GM19324 (cell line): ENCODE data around the gene ZNF507.
"Not testable (repeated sequence)": the region's sequence is repeated elsewhere in the genome, so short reads cannot be mapped to it uniquely, and the experiment has no call there.

Experiments
- ATAC-seq: cut with Tn5 transposase; IDR thresholded peaks from one replicate; pipeline ENCODE4 v1.9.1; 2021; ENCODE audit warnings: mild to moderate bottlenecking, moderate library complexity; ENCODE audit not compliant: unreplicated experiment, low FRiP score

Gene ZNF507

DNA sequence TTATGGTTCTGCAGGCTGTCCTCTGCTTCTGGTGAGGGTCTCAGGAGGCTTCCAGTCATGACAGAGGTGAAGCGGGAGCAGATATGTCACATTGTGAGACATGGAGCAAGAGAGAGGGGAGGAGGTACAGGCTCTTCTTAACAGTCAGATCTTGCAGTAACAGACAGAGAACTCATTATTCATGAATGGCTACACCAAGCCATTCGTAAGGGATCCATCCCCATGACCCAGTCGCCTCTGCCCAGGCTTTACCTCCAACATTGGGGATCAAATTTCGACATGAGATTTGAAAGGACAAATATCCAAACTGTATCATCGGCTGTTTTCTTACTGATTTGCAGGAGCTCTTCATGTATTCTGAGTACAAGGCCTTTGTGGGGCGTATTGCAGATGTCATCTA lies 21.7 kb downstream of the ZNF507 start:
- no peak for ATAC-seq

DNA sequence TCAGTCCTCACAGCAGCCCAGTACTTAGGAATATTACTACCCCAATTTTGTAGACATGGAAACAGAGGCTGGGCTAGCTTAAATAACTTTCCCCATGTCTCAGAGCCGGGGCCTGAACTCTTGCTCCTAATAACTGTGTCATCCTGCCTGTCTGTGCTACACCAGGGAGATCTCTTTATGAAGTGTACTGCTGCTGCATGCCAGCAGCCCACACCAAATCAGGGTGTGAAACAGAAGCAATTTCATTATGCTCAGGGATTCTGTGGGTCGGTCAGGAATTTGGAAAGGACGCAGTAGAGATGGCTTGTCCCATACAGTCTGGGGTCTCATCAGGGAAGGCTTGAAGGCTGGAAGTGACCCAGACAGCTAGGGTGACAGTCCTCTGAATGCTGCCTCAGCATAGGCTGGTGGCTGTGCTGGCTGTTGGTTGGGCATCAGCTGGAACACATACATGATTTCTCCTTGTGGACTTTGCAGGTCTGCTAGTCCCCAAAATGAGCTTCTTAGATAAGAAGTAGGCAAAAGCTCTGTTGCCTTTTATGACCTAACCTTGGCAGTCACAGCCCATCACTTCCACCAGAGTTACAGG lies 22.6 kb downstream of the ZNF507 start:
- no peak for ATAC-seq

DNA sequence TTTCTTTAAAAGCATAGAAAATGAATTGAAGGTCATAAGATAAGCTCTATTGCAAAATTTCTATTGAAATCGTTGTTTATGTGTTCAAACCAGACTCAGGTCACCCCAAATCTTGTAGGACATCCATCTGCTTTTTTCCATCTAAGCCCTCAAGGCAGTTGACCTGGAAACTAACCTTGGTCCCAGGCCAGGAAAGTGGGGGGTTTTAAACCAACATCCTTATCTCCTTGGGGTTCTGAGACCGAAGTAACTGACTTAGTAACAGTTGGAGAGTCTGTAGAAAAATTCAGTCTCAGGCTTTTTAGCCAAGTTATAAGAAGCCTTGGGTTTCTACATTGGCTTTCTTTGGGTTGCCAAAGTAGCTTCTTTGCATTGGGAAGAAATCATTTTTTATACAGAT lies 23.4 kb downstream of the ZNF507 start:
- ATAC-seq, result no peak

DNA sequence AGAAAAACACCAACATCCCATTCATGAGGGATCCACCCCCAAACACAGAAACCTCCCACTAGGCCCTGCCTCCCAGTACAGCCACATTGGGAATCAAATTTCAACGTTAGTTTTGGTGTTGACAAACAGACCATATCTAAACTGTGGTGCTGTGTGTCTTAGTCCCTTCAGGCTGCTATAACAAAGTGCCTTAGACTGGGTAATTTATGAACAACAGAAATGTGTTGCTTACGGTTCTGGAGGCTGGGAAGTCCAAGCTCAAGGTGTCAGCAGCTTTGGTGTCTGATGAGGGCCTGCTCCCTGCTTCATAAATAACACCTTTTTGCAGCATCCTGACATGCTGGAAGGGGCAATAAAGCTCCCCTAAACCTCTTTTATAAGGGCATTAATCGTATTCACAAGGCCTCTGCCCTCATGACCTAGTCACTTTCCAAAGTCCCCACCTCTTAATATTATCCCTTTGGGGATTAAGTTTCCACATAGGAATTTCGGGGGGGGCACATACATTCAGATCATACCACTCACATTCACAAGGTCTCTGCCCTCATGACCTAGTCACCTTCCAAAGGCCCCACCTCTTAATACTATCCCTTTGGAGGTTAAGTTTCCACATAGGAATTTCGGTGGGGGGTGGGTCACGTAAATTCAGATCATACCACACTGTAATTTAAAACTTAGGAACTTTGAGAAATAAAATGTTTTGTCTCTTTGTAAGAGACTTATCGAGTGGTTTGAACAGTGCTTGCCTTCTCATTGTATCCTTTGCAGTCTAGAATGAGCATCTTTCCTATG lies 27.5 kb downstream of the ZNF507 start:
- ATAC-seq, result no peak

DNA sequence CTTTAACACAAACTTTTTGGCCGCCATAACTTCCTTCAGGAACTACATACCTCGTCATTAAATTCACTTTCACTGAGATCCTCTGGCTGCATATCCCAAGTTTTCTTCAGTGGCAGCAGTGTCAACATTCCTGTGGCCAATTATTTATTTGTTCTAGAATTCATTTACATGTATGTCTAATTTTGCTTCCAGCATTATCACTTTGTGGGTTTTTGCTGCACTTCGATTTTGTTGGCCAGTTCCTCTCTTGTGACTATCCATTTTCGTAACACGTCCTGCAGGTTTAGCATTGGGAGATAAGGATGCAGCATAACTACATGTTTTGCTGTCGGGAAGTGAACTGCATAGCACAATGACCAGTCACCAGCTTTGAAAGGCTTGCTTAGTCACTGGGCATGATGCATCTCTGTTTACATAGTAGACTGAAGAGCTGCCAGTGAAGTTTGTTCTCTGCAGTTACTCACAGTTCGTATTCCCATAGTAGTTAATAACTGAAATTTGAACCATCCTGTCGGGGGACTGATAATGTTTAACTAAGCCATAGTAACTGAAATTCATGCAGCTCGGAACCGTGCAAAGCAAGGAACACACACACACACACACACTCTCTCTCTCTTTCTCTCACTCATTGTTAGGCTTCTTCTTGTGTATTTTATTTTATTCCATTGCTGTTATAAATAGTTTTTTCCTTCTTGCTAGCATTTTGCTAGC lies 28.3 kb downstream of the ZNF507 start:
- ATAC-seq, result no peak

DNA sequence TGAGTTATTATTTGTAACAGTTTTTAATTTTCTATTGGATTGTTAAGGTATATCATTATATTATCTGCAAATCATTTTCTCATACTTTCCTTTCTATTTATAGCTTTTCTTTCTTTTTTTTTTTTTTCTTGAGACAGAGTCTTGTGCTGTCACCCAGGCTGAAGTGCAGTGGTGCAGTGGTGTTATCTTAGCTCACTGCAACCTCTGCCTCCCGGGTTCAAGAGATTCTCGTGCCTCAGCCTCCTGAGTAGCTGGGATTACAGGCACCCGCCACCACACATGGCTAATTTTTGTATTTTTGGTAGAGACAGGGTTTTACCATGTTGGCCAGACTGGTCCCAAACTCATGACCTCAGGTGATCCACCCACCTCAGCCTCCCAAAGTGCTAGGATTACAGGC lies 29.0 kb downstream of the ZNF507 start:
- not testable (repeated sequence) for ATAC-seq

DNA sequence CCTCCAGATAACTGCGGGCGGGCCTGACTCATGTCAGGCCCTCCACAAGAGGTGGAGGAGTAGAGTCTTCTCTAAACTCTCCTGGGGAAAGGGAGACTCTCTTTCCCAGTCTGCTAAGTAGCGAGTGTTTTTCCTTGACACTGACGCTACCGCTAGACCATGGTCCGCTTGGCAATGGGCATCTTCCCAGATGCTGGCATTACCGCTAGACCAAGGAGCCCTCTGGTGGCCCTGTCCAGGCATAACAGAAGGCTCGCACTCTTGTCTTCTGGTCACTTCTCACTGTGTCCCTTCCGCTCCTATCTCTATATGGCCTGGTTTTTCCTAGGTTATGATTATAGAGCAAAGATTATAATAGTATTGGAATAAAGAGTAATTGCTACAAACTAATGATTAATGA lies 31.7 kb downstream of the ZNF507 start:
- ATAC-seq, result not testable (repeated sequence)

DNA sequence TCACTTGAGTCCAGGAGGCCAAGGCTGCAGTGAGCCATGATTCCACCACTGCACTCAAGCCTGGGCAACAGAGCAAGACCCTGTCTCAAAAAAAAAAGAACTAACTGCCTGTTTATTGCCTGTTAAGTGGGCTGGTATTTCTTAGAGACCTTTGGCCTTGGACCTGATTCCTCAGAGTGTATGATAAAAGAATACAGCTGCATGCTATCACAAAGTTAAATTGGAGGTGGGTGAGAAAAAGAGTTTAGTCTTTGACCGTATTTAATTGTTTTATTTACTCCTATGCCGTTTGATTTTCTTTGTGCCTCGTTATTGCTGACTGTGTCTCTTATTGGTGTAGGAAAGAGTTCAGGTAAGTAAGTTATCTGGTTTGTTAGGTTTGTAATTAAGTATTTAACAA lies 34.9 kb downstream of the ZNF507 start:
- no peak for ATAC-seq

DNA sequence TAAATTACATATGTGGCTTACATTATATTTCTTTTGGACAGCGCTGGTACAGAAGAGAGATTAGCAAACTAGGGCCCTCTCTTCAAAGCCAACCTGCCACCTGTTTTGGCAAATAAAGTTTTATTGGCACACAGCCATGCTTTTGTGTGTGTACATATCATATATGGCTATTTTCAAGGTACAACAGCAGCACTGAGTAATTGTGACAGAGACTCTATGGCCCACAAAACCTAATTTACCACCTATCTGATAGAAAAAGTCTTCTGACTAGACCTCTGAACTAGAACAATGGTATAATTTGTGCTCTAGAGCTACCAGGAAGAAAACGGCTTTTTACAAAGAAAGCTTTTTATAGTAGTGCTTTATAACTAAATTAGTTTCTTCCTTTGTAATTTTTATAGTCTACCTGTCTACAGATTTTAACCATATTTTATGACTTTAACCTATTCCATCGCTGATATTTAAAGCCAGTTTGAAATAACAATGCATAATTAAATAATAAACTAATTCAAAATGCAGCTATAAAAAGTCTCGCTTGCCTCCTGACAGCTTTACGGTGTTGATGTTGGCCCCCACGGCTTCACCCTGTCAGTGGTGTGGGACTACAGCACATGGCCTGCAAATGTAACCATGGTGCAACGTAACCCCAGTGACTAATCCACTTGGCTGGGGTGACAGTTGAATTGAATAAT lies 42.4 kb downstream of the ZNF507 start:
- ATAC-seq, result no peak

DNA sequence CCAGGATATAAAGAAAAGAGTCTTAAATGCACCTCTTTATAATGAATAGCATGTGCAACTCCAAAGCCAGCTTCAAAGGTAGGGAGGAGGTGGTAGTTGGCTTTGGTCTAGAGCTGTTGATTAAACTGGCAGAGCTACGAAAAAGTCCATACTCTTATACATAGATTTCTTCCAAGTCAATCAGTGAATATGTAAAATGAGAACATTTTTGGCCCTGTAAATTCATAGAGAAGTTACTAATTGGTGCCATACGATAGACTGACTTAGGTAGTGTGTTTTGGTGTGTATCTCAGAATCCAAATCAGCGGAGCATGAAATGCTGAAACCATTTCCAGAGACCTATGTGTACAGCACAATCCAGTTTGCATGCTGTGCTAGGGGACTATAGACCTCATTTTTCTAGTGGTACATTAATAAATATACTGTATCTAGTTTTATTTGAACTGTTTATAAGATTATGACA lies 43.0 kb downstream of the ZNF507 start:
- ATAC-seq, result no peak

DNA sequence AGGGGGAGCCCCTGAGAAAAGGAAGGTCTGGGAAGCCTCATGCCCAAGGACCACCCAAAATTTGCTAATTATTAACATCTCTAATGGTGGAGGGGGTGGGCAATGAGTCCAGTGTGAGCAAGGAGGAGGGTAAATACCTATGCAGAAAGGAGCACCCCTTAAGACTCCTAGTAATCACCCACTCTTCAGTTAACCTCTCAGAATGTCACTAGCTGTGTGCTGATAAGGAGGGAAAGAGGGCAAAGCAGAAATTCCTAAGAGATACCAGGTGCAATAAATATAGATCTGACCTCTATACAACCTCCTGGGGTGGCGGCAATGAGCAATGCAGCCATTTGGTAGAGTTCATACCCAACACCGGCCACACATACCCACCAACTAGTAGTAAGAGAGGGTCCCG lies 47.5 kb downstream of the ZNF507 start:
- ATAC-seq, result no peak

DNA sequence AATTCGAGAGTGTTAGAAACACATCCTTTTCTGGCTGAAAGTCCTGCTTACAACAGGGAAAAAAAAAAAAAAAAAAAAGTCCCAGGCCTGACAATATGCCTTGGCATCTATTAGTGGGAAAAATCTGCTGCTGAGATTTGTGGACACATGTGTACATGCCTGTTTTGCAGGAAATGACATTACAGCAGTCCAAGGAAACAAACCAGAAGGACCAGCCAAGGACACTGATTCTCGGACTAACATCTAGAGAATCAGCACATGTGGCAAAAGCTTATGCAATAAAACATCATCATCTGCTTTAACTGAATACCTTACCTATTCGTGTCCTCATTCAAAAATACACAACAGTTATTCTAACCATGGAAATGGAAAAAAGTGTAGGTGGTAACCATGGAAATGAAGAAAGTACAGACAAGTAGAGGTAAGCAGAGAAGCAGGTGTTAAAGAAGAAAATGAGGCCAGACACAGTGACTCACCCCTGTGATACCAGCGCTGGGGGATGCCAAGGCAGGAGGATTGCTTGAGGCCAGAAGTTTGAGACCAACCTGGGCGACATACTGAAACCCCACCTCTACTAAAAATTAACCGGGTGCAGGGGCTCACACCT lies 50.7 kb downstream of the ZNF507 start:
- no peak for ATAC-seq

DNA sequence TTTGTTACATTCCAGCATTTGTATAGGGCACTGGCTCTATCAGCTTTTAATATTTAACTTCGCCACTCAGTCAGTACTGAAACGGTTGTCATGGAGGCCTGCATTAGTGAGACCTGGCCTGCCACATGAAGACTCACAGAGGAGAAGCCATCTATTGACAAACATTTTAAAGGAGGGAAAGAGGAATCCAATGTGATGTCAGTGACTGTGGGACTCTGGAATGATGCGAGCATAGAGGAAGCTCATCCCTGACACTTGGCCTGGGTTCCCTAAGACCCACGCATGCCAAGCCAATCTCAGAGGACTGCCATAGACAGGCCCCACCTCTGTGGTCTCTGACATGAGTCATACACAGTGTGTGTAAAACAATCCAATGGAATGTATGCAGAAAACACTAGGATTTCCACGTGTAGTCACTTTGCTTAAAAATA lies 52.3 kb downstream of the ZNF507 start:
- ATAC-seq, result no peak

DNA sequence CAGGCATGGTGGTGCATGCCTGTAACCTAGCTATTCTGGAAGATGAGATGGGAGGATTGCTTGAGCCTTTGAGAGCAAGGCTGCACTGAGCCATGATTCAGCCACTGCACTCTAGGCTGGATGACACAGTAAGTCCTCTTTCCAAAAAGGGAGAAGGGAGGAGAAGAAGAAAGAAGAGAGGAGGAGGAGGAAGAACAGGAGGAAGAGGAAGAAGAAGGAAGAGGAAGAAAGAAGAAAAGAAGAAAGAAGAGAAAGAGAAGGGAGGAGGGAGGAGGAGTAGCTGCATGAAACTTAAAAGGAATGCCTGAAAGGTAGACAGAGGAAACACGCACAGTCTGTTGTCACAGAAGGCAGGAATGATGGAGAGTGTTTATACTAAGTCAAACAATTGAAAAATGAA lies 56.6 kb downstream of the ZNF507 start:
- no peak for ATAC-seq

DNA sequence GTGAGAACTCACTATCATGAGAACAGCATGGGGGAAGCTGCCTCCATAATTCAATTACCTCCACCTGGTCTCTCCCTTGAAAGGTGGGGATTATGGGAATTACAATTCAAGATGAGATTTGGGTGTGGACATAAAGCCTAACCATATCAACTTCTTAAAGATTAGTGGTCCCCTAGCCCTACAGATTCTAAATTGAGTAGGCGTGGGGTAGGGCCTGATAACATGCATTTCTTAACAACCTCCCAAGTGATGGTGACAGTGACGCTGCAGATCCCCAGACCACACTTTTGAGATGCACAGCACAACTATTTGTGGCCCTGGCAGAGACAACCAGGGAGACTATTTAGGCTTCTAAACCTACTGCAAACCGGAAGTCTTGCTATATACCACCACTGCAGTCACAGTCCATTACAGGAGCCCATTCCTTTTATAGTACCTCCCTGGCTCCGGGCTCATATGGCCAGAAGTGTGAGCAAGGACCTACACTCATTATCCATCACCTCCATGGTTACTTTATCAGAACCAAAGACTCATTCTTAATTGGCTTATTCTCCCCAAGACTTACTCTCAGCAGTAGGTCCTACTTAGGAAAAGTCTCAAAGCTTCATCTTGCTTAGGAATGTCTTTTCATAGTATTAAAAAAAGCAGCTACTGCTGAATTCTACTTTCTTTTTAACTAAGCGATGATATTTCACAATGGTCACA lies 58.0 kb downstream of the ZNF507 start:
- no peak for ATAC-seq

DNA sequence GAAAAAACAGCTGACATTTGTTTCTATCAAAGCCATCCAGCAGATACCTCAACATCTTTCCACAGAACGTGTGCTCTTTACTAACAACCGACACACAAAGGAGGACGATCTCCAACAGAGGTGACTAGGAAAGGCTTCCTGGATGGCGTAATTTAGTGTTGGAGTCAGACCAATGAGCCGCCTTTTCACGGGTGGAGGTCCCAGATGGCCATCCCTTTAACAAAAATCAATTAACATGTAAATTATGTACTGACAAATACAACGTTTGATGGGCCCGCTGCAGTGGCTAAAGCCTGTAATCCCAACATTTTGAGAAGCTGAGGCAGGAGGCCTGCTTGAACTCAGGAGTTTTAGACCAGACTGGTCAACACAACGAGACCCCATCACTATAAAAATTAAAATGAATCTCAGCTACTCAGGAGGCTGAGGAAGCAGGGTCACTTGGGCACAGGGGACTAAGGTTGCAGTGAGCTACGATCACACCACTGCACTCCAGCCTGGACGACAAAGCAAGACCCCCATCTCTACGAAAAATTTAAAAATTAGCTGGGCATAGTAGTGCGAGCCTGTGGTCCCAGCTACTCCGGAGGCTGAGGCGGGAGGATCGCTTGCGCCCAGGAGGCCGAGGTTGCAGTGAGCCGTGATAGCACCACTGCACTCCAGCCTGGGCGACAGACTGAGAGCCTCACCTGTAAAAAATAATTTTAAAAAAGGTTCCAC lies 59.0 kb downstream of the ZNF507 start:
- no peak for ATAC-seq

DNA sequence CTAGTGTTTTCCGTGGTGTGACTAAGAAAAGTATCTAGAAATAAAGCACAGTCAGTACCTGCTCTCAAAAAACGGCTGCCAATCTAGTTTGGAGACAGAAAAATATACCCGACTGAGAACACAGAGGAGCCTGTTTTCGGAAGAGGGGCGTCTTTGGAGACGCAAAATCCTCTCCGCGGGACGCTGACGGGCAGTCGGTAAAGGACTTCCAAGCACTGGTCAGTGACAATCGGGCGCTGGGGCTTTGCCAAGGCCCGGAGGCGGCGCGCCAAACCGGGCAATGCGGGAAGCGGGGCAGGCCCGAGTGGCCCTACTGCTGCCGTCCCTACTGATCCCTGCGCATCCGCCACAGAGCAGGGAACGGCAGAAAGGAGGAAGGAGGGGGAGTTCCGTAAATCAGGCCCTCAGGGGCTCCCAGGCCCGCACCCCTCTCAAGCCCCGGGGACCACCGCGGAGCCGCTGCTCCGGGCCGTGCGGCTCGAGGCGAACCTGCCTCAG lies 59.6 kb downstream of the ZNF507 start:
- ATAC-seq, result no peak

DNA sequence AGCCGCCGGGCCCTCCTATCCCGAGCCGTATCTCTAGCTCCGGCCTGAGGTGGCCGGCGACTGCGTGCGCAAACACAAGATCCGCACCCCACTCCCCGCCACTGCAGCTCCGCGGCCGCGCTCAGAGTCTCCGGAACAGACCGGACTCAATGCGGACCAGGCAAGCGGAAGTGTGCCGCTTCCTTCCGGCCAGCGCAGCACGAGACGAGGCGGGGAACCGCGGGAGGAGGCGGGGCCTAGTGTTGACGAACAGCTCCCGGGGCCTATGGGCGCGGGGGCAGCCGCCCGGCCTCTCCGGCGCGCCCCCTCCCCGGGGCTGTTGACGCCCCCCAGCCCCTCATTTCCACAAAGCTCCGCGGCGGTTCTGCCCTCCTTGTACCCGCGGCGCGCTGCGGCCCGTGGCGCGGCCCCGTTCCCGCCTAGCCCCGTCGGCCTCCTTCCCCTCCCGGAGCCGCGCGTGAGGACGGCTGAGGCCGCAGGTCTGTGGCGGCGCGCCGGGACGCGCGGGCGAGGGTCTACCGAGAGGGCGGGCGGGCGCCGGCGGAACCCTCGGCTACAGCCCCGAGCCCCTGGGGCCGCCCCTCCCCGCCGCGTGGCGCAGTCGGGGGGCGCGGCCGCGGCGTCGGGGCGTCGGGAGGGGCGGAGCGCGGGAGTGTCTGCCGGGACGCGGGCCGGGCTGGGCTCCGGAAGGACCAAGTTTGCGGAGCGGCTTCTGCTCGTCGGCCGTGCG lies 60.2 kb downstream of the ZNF507 start, which contains the start of gene DPY19L3:
Gene DPY19L3 (plus strand): TSS at position 340 of the 730 bp plus-strand sequence. CDS start 2,484 bp downstream, outside the sequence.
- peak; percentile 96 for ATAC-seq
